ENCODE results near the gene NR4A1.

Gene NR4A1

DNA sequence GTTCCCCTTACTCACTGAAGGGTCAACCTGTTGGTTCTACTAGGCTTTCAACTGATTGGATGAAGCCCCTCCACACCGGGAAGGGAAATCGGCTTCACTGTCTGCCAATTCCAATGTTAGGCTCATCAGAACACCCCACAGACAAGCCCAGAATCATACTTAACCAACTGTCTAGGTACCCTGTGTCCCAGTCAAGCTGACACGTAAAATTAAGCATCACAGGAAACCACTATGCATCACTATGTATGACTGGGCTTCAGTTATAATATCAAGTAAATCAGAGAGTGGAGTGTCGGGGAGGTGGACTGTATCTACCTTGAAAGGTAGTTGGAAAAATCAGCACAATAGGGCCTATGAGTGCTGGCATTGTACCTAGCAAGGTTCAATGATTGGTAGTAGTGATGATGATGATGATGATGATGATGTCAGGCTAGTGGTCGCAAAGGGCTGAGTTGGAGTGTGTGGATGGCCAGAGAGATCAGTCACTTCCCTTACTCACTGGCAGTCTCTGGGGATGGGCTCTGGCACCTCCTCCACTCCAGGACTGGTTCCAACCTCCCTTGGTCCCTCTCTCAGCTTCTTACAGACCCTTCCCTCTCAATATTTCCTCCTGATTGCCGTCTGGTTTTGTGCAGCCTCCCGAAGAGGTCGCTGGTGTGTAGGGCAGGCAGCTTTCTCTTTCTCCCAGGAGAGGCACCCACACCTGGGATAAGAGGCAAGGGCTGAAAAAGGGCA is 15.3 kb downstream of the NR4A1 start:
- Histone ChIP-seq H3K4me3 (ENCODE audit: low read depth, low read length) (no peak overlapping the region), H3K9me3 (ENCODE audit: control insufficient read depth, insufficient read depth, low read depth, low read length) (no peaks in the 10 kb centered on the region), H3K4me1 (ENCODE audit: control insufficient read depth, insufficient read depth, low read length) (0 out of 2 replicates have a peak, but pooled peaks cover 4% of the 10 kb centered on the region), H3K27ac (ENCODE audit: extremely low read depth, low read depth, low read length) (no peak overlapping the region), H3K36me3 (ENCODE audit: control insufficient read depth in 2 of 2, insufficient read depth in 1 of 2, low read length in 2 of 2) (no peaks in the 10 kb centered on the region)
- ChIA-PET POLR2A (no interaction called here), CTCF (interaction anchor here (0.7 to 34.8 kb wide), 6 partner anchors 9 to 1067 kb away, joined by 3 to 794 read pairs (median 4); partner anchors contain the start of gene NR4A1)
- TF ChIP-seq GLIS1 (tag by site-specific recombination; IDR thresholded peaks at IDR 0.05) (no peak), SCRT2 (tag by site-specific recombination; IDR thresholded peaks at IDR 0.05) (0 out of 2 replicates have a peak, but pooled peaks have one; percentile 25)
- TF ChIP-seq, protein P1, sequence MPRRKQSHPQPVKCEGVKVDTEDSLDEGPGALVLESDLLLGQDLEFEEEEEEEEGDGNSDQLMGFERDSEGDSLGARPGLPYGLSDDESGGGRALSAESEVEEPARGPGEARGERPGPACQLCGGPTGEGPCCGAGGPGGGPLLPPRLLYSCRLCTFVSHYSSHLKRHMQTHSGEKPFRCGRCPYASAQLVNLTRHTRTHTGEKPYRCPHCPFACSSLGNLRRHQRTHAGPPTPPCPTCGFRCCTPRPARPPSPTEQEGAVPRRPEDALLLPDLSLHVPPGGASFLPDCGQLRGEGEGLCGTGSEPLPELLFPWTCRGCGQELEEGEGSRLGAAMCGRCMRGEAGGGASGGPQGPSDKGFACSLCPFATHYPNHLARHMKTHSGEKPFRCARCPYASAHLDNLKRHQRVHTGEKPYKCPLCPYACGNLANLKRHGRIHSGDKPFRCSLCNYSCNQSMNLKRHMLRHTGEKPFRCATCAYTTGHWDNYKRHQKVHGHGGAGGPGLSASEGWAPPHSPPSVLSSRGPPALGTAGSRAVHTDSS (tag by site-specific recombination; IDR thresholded peaks at IDR 0.05): peak; percentile 72

DNA sequence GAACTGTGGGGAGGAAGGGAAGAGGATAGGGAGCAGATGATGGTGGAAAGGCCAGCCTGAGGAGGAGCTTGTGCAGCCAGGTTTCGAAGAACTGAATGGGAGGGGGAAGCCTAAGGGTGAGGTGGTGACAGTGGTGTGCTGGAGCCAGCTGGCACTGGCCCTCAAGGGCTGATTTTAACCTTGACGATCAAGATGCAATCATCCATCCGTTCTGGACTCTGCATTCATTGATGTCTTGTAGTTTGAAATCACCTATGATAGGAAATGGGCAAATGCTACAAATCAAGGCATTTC is 15.8 kb downstream of the NR4A1 start:
- Histone ChIP-seq H3K9me3 (ENCODE audit: control insufficient read depth, insufficient read depth, low read depth, low read length) (no peaks in the 10 kb centered on the region), H3K4me1 (ENCODE audit: control insufficient read depth, insufficient read depth, low read length) (0 out of 2 replicates have a peak, but pooled peaks cover 4% of the 10 kb centered on the region), H3K4me3 (ENCODE audit: low read depth, low read length) (no peak overlapping the region), H3K27ac (ENCODE audit: extremely low read depth, low read depth, low read length) (no peak overlapping the region), H3K36me3 (ENCODE audit: control insufficient read depth in 2 of 2, insufficient read depth in 1 of 2, low read length in 2 of 2) (peaks cover 0 to 3% of the 10 kb centered on the region in 2 experiments; a peak in 1 of 3 replicates)
- TF ChIP-seq BCL11B (tag by site-specific recombination; IDR thresholded peaks at IDR 0.05; ENCODE audit: low read depth) (no peak), ZNF121 (tag by site-specific recombination; IDR thresholded peaks at IDR 0.05) (no peak), RBAK (tag by site-specific recombination; IDR thresholded peaks at IDR 0.05) (no peak), ZBTB17 (tag by site-specific recombination; IDR thresholded peaks at IDR 0.05) (peak; percentile 51), ZNF624 (tag by site-specific recombination; IDR thresholded peaks at IDR 0.05) (no peak), ZNF600 (tag by site-specific recombination; IDR thresholded peaks at IDR 0.05) (peak; percentile 66), ZNF433 (tag by site-specific recombination; IDR thresholded peaks at IDR 0.05; ENCODE audit: low read depth) (no peak)
- CTCF ChIA-PET: interaction anchor here (0.7 to 34.8 kb wide), 7 partner anchors 10 to 1066 kb away, joined by 3 to 794 read pairs (median 4); partner anchors contain the start of gene NR4A1
- POLR2A ChIA-PET: no interaction called here

DNA sequence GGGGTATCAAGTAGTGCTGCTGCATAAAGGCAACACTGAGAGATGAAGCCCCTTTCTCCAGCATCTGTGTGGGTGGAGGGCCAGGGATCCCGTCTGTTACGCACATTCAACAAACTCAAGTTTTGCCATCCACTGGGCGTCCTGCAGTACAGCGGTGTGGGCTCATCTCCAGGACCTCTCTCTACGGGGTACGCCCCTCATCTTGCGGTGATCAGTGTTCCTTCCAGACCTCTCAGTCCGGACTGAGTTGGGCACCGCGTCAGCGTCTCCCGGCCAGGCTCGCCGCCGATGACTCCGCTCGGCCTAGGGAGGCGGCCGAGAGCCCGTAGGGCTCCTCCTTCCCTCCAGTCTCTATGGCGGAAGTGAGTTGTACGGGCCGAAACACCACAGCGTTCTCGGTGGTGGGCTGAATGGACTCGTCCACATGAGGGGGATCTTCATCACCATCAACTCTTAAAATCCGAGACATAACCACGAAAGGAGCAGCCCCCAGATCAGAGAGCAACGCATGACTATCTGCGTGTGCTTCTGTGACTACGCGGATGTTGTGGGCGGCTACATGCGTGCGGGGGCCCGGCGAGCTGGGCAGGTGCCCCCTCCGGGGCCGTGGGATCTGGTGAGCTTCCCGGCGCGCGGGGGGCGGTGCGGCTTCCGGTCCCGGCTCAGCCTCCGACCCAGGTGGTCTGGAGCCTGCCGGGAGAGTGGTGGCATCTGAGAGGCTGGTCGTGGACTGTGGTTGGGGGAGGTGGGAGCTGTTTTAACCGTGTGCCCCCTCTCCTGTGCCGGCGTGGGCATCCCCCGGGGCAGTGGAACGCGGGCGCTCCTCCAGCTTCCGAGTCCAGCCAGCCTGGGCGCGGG is 18.3 kb downstream of the NR4A1 start, which contains the start of gene ATG101:
ATG101 (plus strand) TSS at position 652 of the 858 bp plus-strand sequence. CDS start 3,673 bp downstream, outside the sequence.
- H3K4me1 ChIP-seq (ENCODE audit: control insufficient read depth, insufficient read depth, low read length): 0 out of 2 replicates have a peak, but pooled peaks cover 7% of the 10 kb centered on the region
- peak within 1 kb of the TSS; percentile 92 for H3K27ac ChIP-seq (ENCODE audit: extremely low read depth, low read depth, low read length)
- ChIA-PET CTCF (interaction anchor here (0.8 to 34.8 kb wide), 10 partner anchors 8 to 100 kb away, joined by 3 to 794 read pairs (median 6); no protein-coding TSS in a partner anchor), POLR2A (interaction anchor here (0.6 to 2.5 kb wide), 13 partner anchors 13 to 136 kb away, joined by 3 to 24 read pairs (median 4); partner anchors contain the start of genes NR4A1 and TAMALIN)
- H3K36me3 ChIP-seq (ENCODE audit: control insufficient read depth in 2 of 2, insufficient read depth in 1 of 2, low read length in 2 of 2): peaks cover 1 to 26% of the 10 kb centered on the region in 2 experiments; a peak in 2 of 3 replicates
- H3K9me3 ChIP-seq (ENCODE audit: control insufficient read depth, insufficient read depth, low read depth, low read length): no peaks in the 10 kb centered on the region
- H3K4me3 ChIP-seq (ENCODE audit: low read depth, low read length): peak within 1 kb of the TSS; percentile 87
- TF ChIP-seq ZNF354C (tag by site-specific recombination; IDR thresholded peaks at IDR 0.05; ENCODE audit: borderline replicate concordance, low read depth): no peak
- TF ChIP-seq, protein P2, sequence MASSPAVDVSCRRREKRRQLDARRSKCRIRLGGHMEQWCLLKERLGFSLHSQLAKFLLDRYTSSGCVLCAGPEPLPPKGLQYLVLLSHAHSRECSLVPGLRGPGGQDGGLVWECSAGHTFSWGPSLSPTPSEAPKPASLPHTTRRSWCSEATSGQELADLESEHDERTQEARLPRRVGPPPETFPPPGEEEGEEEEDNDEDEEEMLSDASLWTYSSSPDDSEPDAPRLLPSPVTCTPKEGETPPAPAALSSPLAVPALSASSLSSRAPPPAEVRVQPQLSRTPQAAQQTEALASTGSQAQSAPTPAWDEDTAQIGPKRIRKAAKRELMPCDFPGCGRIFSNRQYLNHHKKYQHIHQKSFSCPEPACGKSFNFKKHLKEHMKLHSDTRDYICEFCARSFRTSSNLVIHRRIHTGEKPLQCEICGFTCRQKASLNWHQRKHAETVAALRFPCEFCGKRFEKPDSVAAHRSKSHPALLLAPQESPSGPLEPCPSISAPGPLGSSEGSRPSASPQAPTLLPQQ (tag by site-specific recombination; IDR thresholded peaks at IDR 0.05): peak; percentile 89
- TF ChIP-seq, protein P3, sequence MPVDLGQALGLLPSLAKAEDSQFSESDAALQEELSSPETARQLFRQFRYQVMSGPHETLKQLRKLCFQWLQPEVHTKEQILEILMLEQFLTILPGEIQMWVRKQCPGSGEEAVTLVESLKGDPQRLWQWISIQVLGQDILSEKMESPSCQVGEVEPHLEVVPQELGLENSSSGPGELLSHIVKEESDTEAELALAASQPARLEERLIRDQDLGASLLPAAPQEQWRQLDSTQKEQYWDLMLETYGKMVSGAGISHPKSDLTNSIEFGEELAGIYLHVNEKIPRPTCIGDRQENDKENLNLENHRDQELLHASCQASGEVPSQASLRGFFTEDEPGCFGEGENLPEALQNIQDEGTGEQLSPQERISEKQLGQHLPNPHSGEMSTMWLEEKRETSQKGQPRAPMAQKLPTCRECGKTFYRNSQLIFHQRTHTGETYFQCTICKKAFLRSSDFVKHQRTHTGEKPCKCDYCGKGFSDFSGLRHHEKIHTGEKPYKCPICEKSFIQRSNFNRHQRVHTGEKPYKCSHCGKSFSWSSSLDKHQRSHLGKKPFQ (tag by site-specific recombination; IDR thresholded peaks at IDR 0.05): peak; percentile 60
- TF ChIP-seq ZNF324 (tag by site-specific recombination; IDR thresholded peaks at IDR 0.05): peak; percentile 98
- peak; percentile 99 for TF ChIP-seq GLIS2 (tag by site-specific recombination; IDR thresholded peaks at IDR 0.05)
- TF ChIP-seq KLF10 (tag by site-specific recombination; IDR thresholded peaks at IDR 0.05): peak; percentile 89
- TF ChIP-seq, protein P4, sequence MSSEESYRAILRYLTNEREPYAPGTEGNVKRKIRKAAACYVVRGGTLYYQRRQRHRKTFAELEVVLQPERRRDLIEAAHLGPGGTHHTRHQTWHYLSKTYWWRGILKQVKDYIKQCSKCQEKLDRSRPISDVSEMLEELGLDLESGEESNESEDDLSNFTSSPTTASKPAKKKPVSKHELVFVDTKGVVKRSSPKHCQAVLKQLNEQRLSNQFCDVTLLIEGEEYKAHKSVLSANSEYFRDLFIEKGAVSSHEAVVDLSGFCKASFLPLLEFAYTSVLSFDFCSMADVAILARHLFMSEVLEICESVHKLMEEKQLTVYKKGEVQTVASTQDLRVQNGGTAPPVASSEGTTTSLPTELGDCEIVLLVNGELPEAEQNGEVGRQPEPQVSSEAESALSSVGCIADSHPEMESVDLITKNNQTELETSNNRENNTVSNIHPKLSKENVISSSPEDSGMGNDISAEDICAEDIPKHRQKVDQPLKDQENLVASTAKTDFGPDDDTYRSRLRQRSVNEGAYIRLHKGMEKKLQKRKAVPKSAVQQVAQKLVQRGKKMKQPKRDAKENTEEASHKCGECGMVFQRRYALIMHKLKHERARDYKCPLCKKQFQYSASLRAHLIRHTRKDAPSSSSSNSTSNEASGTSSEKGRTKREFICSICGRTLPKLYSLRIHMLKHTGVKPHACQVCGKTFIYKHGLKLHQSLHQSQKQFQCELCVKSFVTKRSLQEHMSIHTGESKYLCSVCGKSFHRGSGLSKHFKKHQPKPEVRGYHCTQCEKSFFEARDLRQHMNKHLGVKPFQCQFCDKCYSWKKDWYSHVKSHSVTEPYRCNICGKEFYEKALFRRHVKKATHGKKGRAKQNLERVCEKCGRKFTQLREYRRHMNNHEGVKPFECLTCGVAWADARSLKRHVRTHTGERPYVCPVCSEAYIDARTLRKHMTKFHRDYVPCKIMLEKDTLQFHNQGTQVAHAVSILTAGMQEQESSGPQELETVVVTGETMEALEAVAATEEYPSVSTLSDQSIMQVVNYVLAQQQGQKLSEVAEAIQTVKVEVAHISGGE (tag by site-specific recombination; conservative IDR thresholded peaks at IDR 0.05; ENCODE audit: low read depth): peak; percentile 98
- TF ChIP-seq, protein P5, sequence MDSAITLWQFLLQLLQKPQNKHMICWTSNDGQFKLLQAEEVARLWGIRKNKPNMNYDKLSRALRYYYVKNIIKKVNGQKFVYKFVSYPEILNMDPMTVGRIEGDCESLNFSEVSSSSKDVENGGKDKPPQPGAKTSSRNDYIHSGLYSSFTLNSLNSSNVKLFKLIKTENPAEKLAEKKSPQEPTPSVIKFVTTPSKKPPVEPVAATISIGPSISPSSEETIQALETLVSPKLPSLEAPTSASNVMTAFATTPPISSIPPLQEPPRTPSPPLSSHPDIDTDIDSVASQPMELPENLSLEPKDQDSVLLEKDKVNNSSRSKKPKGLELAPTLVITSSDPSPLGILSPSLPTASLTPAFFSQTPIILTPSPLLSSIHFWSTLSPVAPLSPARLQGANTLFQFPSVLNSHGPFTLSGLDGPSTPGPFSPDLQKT (IDR thresholded peaks at IDR 0.05; ENCODE audit: borderline replicate concordance, low read depth, low read length): peak; percentile 86; the same call in 1 of the 2 replicates
- TF ChIP-seq ZBTB1 (tag by site-specific recombination; IDR thresholded peaks at IDR 0.05): no peak
- TF ChIP-seq ZBTB17 (tag by site-specific recombination; IDR thresholded peaks at IDR 0.05): peak; percentile 88
